NCI-H2196 (cell line): ENCODE results near the gene OXT.
"Not testable (repeated sequence)": the region's sequence is repeated elsewhere in the genome, so short reads cannot be mapped to it uniquely, and the experiment has no call there.

Source experiments
- DNase-seq: peaks from one replicate; lab custom pipeline; 2025; ENCODE audit not compliant: unreplicated experiment; lab: John Stamatoyannopoulos, UW

OXT gene

GRCh38 chr20:3047486-3048419, 23.7 kb upstream of the OXT start:
- no peak for DNase-seq

- DNase-seq: no peak
Observed at GRCh38 chr20:3051385-3052019, 19.9 kb upstream of the OXT start.

GRCh38 chr20:3059489-3059888, 11.9 kb upstream of the OXT start:
- DNase-seq: no peak

GRCh38 chr20:3064119-3064518, 7.3 kb upstream of the OXT start:
- not testable (repeated sequence) for DNase-seq

GRCh38 chr20:3067139-3068014, 4.0 kb upstream of the OXT start:
- no peak for DNase-seq

GRCh38 chr20:3068075-3068474, 3.3 kb upstream of the OXT start:
- DNase-seq: no peak

GRCh38 chr20:3068986-3069900, 2.2 kb upstream of the OXT start:
- peak; percentile 54 for DNase-seq

GRCh38 chr20:3070725-3071124, 695 bp upstream of the OXT start:
- DNase-seq: no peak

GRCh38 chr20:3071266-3071609, 182 bp upstream of the OXT start:
- no peak for DNase-seq

GRCh38 chr20:3072530-3073250, 1.3 kb downstream of the OXT start:
- no peak for DNase-seq

GRCh38 chr20:3073251-3073643, 1.8 kb downstream of the OXT start:
- not testable (repeated sequence) for DNase-seq

GRCh38 chr20:3074812-3075211, 3.4 kb downstream of the OXT start:
- DNase-seq: no peak

- DNase-seq: not testable (repeated sequence)
Observed at GRCh38 chr20:3075315-3075714, 3.9 kb downstream of the OXT start.

GRCh38 chr20:3077618-3078134, 6.3 kb downstream of the OXT start:
- no peak for DNase-seq

- no peak for DNase-seq
Observed at GRCh38 chr20:3080939-3081388, 9.5 kb downstream of the OXT start.

- no peak for DNase-seq
Observed at GRCh38 chr20:3081641-3082040, 10.2 kb downstream of the OXT start.

- DNase-seq: no peak
Observed at GRCh38 chr20:3082306-3082951, 11.0 kb downstream of the OXT start.

GRCh38 chr20:3082955-3083952, 11.8 kb downstream of the OXT start:
- DNase-seq: no peak
